Adrenal gland (tissue), 12 donors: ENCODE measurements around the gene COL10A1. TPM values are rescaled to one million over a fixed set of nuclear protein-coding genes. Genes with fewer than 3 reads are reported as not detected.

Experiments
- DNase-seq, 7 donors: peaks; one replicate each; pipeline ENCODE4 v3.0.0-alpha.2; 2019 to 2020
- H3K27ac ChIP-seq, 5 donors: fragments of 200-600 bp; sonication (generic) in 4 of 5; 1 replicate in 3 of 5; 2 replicates in 2 of 5; pipeline versions ENCODE4 v1.5.1 to v1.8.0; 2016 to 2020; ENCODE audit warnings: mild to moderate bottlenecking in 1 of 5
- H3K27me3 ChIP-seq: fragments of 200-600 bp; 2 replicates; pipeline ENCODE4 v1.8.0; 2021
- H3K36me3 ChIP-seq, 2 donors: fragments of 200-600 bp; replicated peaks in 1 of 2; 1 replicate in 1 of 2; 2 replicates in 1 of 2; pipeline versions ENCODE4 v1.5.1 to v1.8.0; 2018 to 2022
- H3K4me1 ChIP-seq, 2 donors: fragments of 200-600 bp; replicated peaks in 1 of 2; 1 replicate in 1 of 2; 2 replicates in 1 of 2; pipeline versions ENCODE4 v1.5.1 to v1.8.0; 2018 to 2021
- H3K4me3 ChIP-seq, 4 donors: fragments of 200-600 bp; sonication (generic) in 3 of 4; one replicate each; pipeline ENCODE4 v1.5.1; 2016 to 2018
- H3K9me3 ChIP-seq, 3 donors: fragments of 200-600 bp; sonication (generic) in 1 of 3; replicated peaks in 1 of 3; 1 replicate in 2 of 3; 2 replicates in 1 of 3; pipeline versions ENCODE4 v1.5.1 to v1.8.0; 2016 to 2021
- CTCF ChIP-seq, 6 experiments: fragments of 450-650 bp in 4 of 6; fragments of 200-600 bp in 2 of 6; sonication (generic) in 1 of 6; IDR thresholded peaks; 1 replicate in 5 of 6; 2 replicates in 1 of 6; pipeline versions ENCODE4 v1.5.1 to v1.8.0; 2016 to 2021; ENCODE audit warnings: antibody characterized with exemption in 6 of 6, mild to moderate bottlenecking in 2 of 6, moderate library complexity in 1 of 6
- POLR2A ChIP-seq, 2 donors: fragments of 450-650 bp; IDR thresholded peaks; one replicate each; pipeline ENCODE4 v1.6.1; 2017; ENCODE audit warnings: antibody characterized with exemption in 2 of 2, mild to moderate bottlenecking in 2 of 2, moderate library complexity in 1 of 2
- WGBS, 4 donors: extraction: QIAGEN DNeasy Blood & Tissue Kit in 2 of 4; methylation state at CpG; one replicate each; pipeline versions ENCODE4 v1.1.5 to v1.1.7; 2013 to 2017; 5-methylcytosine and 5-hydroxymethylcytosine counted together
- intact Hi-C, 2 donors: fragments of 100-400 bp; cut with DNase I; formaldehyde crosslinking; loops; one replicate each; pipeline versions ENCODE4 v1.14.1 to v1.15.0; 2022 to 2023
- polyA plus RNA-seq, 3 donors: library from polyadenylated mRNA; stranded (reverse); fragments of 200-250 nt in 2 of 3; fragments of 350-450 nt in 1 of 3; fragmentation: Illumina TruSeq in 1 of 3; extraction: RNeasy Lipid Tissue Mini Kit (QIAGEN cat#74804) in 1 of 3; gene quantifications; one replicate each; pipeline ENCODE4 v1.2.3, GENCODE V29; 2013 to 2014
- total RNA-seq, 9 donors: library from RNA; depleted of rRNA in 4 of 9; stranded (reverse); fragments of >200 nt in 4 of 9; fragments of 120-200 nt in 1 of 9; fragmentation: NEBNext Ultra II Directional in 1 of 9; extraction: Animal tissue kit (Norgen Biotek cat#: 25700) in 1 of 9; gene quantifications; one replicate each; pipeline versions ENCODE4 v1.1.0 to v1.2.4, GENCODE V29; 2013 to 2023
- donor health status: healthy with polysubstance abuse.
- donor health status: Bipolar disorder and iron deficiency.
- donor health status: DM: yes; HTN: yes; CAD: no.
- donor health status: DM: no; HTN: no; CAD: no.
- donor health status: DM: no; HTN: no; CAD: no.
- donor health status: DM: yes; HTN: yes; CAD: no.

Gene COL10A1
- total and polyA plus RNA-seq, 12 donors = under 0.01 to 0.12 (median 0.07) TPM; not detected in 9

DNA sequence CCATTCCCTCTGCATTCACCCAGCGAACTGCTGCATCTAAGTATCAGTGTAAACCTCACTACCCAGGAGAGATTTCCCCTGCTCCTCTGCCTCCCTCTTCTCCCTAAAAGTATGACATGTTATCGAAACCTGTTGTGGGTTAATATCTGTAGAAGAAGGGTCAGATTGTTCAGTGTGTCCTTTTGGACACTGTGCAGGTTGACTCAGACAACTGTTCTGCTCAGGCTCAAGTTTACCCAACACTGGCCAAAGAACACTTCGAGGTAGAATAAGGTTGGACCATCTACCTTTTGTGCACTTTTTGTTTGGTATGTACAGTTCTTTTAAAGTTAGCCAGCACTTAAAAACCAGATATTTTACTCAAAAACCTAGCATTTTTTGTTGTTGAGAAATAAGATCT lies 20.7 kb downstream of the COL10A1 start:
- H3K4me1 ChIP-seq = peaks cover 25 to 58% of the 10 kb centered on the region in 2 donors

DNA sequence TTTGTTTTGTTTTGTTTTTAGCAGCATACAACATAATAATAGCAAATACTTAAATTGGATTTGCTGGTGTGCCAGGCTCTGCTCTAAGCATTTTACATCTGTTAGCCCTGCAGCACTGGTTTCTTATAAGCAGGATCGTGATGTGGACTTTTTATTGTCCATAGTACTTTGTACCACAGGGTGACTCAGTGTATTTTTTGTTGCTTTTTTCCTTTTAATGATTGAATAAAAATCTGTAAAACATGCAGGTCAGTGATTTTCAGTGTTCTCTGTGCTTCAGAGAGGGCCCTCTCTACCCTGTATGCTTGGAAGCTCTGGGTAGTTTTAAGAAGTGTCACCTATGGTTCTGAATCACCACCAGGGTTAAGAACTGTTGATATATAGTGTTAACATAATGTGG lies 21.3 kb downstream of the COL10A1 start:
- no peak for DNase-seq
- Histone ChIP-seq H3K27me3 (no peaks in the 10 kb centered on the region), H3K27ac (no peak overlapping the region), H3K4me3 (no peak overlapping the region), H3K9me3 (no peaks in the 10 kb centered on the region), H3K36me3 (peaks cover 0 to 12% of the 10 kb centered on the region in 2 donors), H3K4me1 (peaks cover 30 to 63% of the 10 kb centered on the region in 2 donors)
- 93 to 100% (median 96%) methylated on average over 1 of the region's 1 CpG for WGBS, 4 donors
- TF ChIP-seq CTCF (IDR thresholded peaks at IDR 0.05) (no peak), POLR2A (IDR thresholded peaks at IDR 0.05) (no peak)
- intact Hi-C loops = no loop called here

More for the DNA sequence above, 20.7 kb downstream of the COL10A1 start:
- TF ChIP-seq CTCF (IDR thresholded peaks at IDR 0.05) = no peak
- TF ChIP-seq POLR2A (IDR thresholded peaks at IDR 0.05) = no peak
- intact Hi-C loops = no loop called here
- Histone ChIP-seq H3K27ac (no peak overlapping the region), H3K27me3 (no peaks in the 10 kb centered on the region), H3K36me3 (peaks cover 0 to 18% of the 10 kb centered on the region in 2 donors), H3K4me3 (no peak overlapping the region), H3K9me3 (no peaks in the 10 kb centered on the region)
- 88 to 98% (median 91%) methylated on average over 3 of the region's 3 CpGs for WGBS, 4 donors
- DNase-seq = no peak

DNA sequence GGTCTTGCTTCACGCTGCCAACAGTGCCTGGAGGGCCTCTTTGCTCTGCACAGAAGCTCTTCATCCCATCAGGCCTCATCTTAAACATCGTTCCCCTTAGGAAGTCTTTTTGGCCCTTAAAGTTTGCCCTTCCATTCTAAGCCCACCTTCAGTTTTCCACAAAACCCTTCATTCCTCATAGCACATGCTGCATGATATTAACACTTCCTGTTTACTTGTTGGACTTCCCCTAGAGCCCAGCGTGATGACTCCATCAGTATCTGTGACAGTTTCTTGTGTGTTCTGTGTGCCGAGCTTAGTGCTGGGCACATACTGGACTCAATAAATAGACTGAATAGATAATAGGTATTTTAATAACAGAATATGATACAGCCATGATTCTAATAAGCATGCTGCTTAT lies 23.1 kb downstream of the COL10A1 start:
- no peaks in the 10 kb centered on the region for H3K9me3 ChIP-seq
- no peak overlapping the region for H3K4me3 ChIP-seq
- no peak for DNase-seq
- 58 to 80% (median 74%) methylated on average over 3 to 4 of the region's 4 CpGs for whole genome bisulfite sequencing, 4 donors
- H3K4me1 ChIP-seq = peaks cover 37 to 74% of the 10 kb centered on the region in 2 donors
- intact Hi-C loops = no loop called here
- no peaks in the 10 kb centered on the region for H3K36me3 ChIP-seq
- no peaks in the 10 kb centered on the region for H3K27me3 ChIP-seq
- no peak overlapping the region for H3K27ac ChIP-seq
- TF ChIP-seq POLR2A (IDR thresholded peaks at IDR 0.05) (no peak), CTCF (IDR thresholded peaks at IDR 0.05) (no peak)

DNA sequence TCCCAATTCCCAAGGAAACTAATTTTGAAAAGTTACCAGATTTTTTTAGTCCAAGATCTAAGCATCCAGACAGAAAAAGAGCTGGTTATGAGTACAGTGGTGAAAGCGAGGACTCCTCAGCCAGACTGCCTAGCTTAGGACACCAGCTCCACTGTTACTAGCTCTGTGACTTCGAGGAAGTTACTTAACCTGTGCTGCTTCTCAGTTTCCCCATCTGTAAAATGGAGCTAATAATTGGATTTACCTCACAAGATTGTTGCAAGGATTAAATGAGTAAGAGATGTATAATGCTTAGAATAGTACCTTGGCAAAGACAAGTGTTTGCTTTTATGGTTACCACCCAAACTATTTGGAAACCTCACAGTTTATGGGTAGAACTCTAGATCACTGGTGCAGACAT lies 24.1 kb downstream of the COL10A1 start:
- intact Hi-C loops = no loop called here
- no peaks in the 10 kb centered on the region for H3K9me3 ChIP-seq
- peak overlapping the region in 4 of 5 donors; percentile 94 to 99 (median 99) for H3K27ac ChIP-seq
- H3K4me3 ChIP-seq = peak overlapping the region in 2 of 4 donors; percentile 73 to 97
- TF ChIP-seq CTCF (IDR thresholded peaks at IDR 0.05) = no peak
- TF ChIP-seq POLR2A (IDR thresholded peaks at IDR 0.05) = no peak
- H3K27me3 ChIP-seq = no peaks in the 10 kb centered on the region
- DNase-seq = no peak
- H3K36me3 ChIP-seq = no peaks in the 10 kb centered on the region
- H3K4me1 ChIP-seq = peaks cover 37 to 70% of the 10 kb centered on the region in 2 donors
- 52 to 69% (median 58%) methylated on average over 2 of the region's 2 CpGs for WGBS, 4 donors
